ENCODE results near the gene SRC.

The SRC gene

GRCh38 chr20:37356387-37356786 is 10.4 kb downstream of the SRC start:
- Histone ChIP-seq H3K9me3 (ENCODE audit: insufficient read depth, low read length) (no peaks in the 10 kb centered on the region), H3F3A (ENCODE audit: insufficient read depth) (no peaks in the 10 kb centered on the region), H4K20me1 (ENCODE audit: low read depth, low read length) (no peaks in the 10 kb centered on the region), H3K9me2 (replicated peaks; ENCODE audit: insufficient read depth, low read length) (no peaks in the 10 kb centered on the region), H3K36me3 (ENCODE audit: low read length) (no peaks in the 10 kb centered on the region), H3K27me3 (ENCODE audit: low read length) (no peaks in the 10 kb centered on the region), H3K4me3 (ENCODE audit: insufficient read depth, low read length, poor library complexity, severe bottlenecking) (no peak overlapping the region), H2AFZ (ENCODE audit: low read depth, low read length, severe bottlenecking) (no peak overlapping the region), H3K27ac (ENCODE audit: low read depth, low read length) (no peak overlapping the region), H3K9ac (ENCODE audit: low read length) (no peak overlapping the region), H3K4me2 (ENCODE audit: low read depth, low read length, poor library complexity, severe bottlenecking) (no peak overlapping the region), H3K79me2 (ENCODE audit: insufficient read depth, low read length) (no peaks in the 10 kb centered on the region)
- no peak for TF ChIP-seq EZH2phosphoT487 (conservative IDR thresholded peaks at IDR 0.05; ENCODE audit: low read length)

- H3K9me3 ChIP-seq (ENCODE audit: insufficient read depth, low read length): no peaks in the 10 kb centered on the region
- no peaks in the 10 kb centered on the region for H3K36me3 ChIP-seq (ENCODE audit: low read length)
- H3F3A ChIP-seq (ENCODE audit: insufficient read depth): no peaks in the 10 kb centered on the region
- no peak overlapping the region for H3K9ac ChIP-seq (ENCODE audit: low read length)
- H3K9me2 ChIP-seq (replicated peaks; ENCODE audit: insufficient read depth, low read length): no peaks in the 10 kb centered on the region
- H3K27me3 ChIP-seq (ENCODE audit: low read length): no peaks in the 10 kb centered on the region
- H2AFZ ChIP-seq (ENCODE audit: low read depth, low read length, severe bottlenecking): no peak overlapping the region
- no peak for TF ChIP-seq CTCF (IDR thresholded peaks at IDR 0.05; ENCODE audit: insufficient read depth, low read length, poor library complexity, severe bottlenecking)
- no peak for TF ChIP-seq EZH2phosphoT487 (conservative IDR thresholded peaks at IDR 0.05; ENCODE audit: low read length)
- H3K4me3 ChIP-seq (ENCODE audit: insufficient read depth, low read length, poor library complexity, severe bottlenecking): no peak overlapping the region
- no peaks in the 10 kb centered on the region for H4K20me1 ChIP-seq (ENCODE audit: low read depth, low read length)
- H3K4me2 ChIP-seq (ENCODE audit: low read depth, low read length, poor library complexity, severe bottlenecking): no peak overlapping the region
- H3K27ac ChIP-seq (ENCODE audit: low read depth, low read length): no peak overlapping the region
- no peaks in the 10 kb centered on the region for H3K79me2 ChIP-seq (ENCODE audit: insufficient read depth, low read length)
Measured at GRCh38 chr20:37356961-37357371, 11.0 kb downstream of the SRC start.

GRCh38 chr20:37357481-37358365 is 11.8 kb downstream of the SRC start:
- no peaks in the 10 kb centered on the region for H3K9me3 ChIP-seq (ENCODE audit: insufficient read depth, low read length)
- H3K4me3 ChIP-seq (ENCODE audit: insufficient read depth, low read length, poor library complexity, severe bottlenecking): no peak overlapping the region
- H3K27me3 ChIP-seq (ENCODE audit: low read length): no peaks in the 10 kb centered on the region
- H3K79me2 ChIP-seq (ENCODE audit: insufficient read depth, low read length): no peaks in the 10 kb centered on the region
- no peak overlapping the region for H2AFZ ChIP-seq (ENCODE audit: low read depth, low read length, severe bottlenecking)
- no peaks in the 10 kb centered on the region for H3K36me3 ChIP-seq (ENCODE audit: low read length)
- H3K9ac ChIP-seq (ENCODE audit: low read length): no peak overlapping the region
- no peaks in the 10 kb centered on the region for H3K9me2 ChIP-seq (replicated peaks; ENCODE audit: insufficient read depth, low read length)
- H3F3A ChIP-seq (ENCODE audit: insufficient read depth): no peaks in the 10 kb centered on the region
- no peaks in the 10 kb centered on the region for H4K20me1 ChIP-seq (ENCODE audit: low read depth, low read length)
- H3K4me2 ChIP-seq (ENCODE audit: low read depth, low read length, poor library complexity, severe bottlenecking): no peak overlapping the region
- no peak overlapping the region for H3K27ac ChIP-seq (ENCODE audit: low read depth, low read length)
- TF ChIP-seq CTCF (IDR thresholded peaks at IDR 0.05; ENCODE audit: insufficient read depth, low read length, poor library complexity, severe bottlenecking) (no peak), EZH2phosphoT487 (conservative IDR thresholded peaks at IDR 0.05; ENCODE audit: low read length) (no peak)

Data from SU-DHL-6 (cell line).